Measurements from ENCODE around the gene SAMD4B. TPM values are rescaled to one million over a fixed set of nuclear protein-coding genes. Genes with fewer than 3 reads are reported as not detected.

Gene SAMD4B
- total and polyA plus RNA-seq, 2 experiments from 2014 or later: 104 to 172 TPM

- no peak for TF ChIP-seq ZNF462 (CRISPR knock-in tag; IDR thresholded peaks at IDR 0.05)
These were observed 83.5 kb downstream of the SAMD4B start (continued) for GRCh38 chr19:39425744-39426143.

- no peaks in the 10 kb centered on the region for H3K9me2 ChIP-seq (ENCODE audit: insufficient read depth)
- H3K36me3 Mint-ChIP-seq (ENCODE audit: low read depth): peaks cover 49% of the 10 kb centered on the region
- ATAC-seq: no peak
- H3K36me3 ChIP-seq (ENCODE audit: insufficient read depth): no peaks in the 10 kb centered on the region
- peaks cover 33% of the 10 kb centered on the region for H3K4me1 Mint-ChIP-seq
- H3K27ac ChIP-seq (ENCODE audit: low read depth): peak overlapping the region; percentile 12; the same call in 1 of the 2 replicates
- H3K4me3 Mint-ChIP-seq: no peak overlapping the region; the same call in 2 of the 3 replicates
- no peak overlapping the region for H2AFZ ChIP-seq
- H3K27ac Mint-ChIP-seq: no peak overlapping the region
- no peaks in the 10 kb centered on the region for H3K27me3 ChIP-seq (ENCODE audit: insufficient read depth)
- no peak for DNase-seq (ENCODE audit: low spot score)
- H3K27me3 Mint-ChIP-seq (ENCODE audit: insufficient read depth, low read depth, poor library complexity): peaks cover 32% of the 10 kb centered on the region
- no peak overlapping the region for H3K4me3 ChIP-seq
- no peaks in the 10 kb centered on the region for H3K79me2 ChIP-seq (replicated peaks; ENCODE audit: insufficient read depth)
- no peak overlapping the region for H3K4me2 ChIP-seq
- no peaks in the 10 kb centered on the region; the same call in 1 of the 2 replicates for H4K20me1 ChIP-seq (replicated peaks; ENCODE audit: insufficient read depth)
- peaks cover 18% of the 10 kb centered on the region for H3F3A ChIP-seq (replicated peaks; ENCODE audit: low read depth)
- H3K9me3 Mint-ChIP-seq: no peaks in the 10 kb centered on the region; the same call in 2 of the 3 replicates
- peaks cover 26% of the 10 kb centered on the region for H3K4me1 ChIP-seq (ENCODE audit: insufficient read depth)
- TF ChIP-seq EZH2 (IDR thresholded peaks at IDR 0.05; ENCODE audit: low read depth, unreplicated experiment) (no peak), ZNF114 (CRISPR knock-in tag; IDR thresholded peaks at IDR 0.05) (no peak), CREB1 (CRISPR knock-in tag; IDR thresholded peaks at IDR 0.05; ENCODE audit: low read depth) (no peak), ZNF462 (CRISPR knock-in tag; IDR thresholded peaks at IDR 0.05) (no peak), JUNB (IDR thresholded peaks at IDR 0.05; ENCODE audit: unreplicated experiment) (no peak), REST (IDR thresholded peaks at IDR 0.05; ENCODE audit: unreplicated experiment) (no peak)
These were observed 83.9 kb downstream of the SAMD4B start for GRCh38 chr19:39426170-39426569.

Measured in GM23338 (cell line).